IgD-negative memory B cell (primary cell): Measurements from ENCODE around the gene HAGHL. TPM values are rescaled to one million over a fixed set of nuclear protein-coding genes. Genes with fewer than 3 reads are reported as not detected.

Experiments
- H3K27ac Mint-ChIP-seq, 3 donors: one replicate each; pipeline ENCODE4 v1.8.0; 2020 to 2022; ENCODE audit warnings: mild to moderate bottlenecking in 3 of 3, mixed read lengths in 3 of 3, moderate library complexity in 1 of 3
- H3K27me3 Mint-ChIP-seq: one replicate; pipeline ENCODE4 v1.8.0; 2021; ENCODE audit warnings: mixed read lengths
- H3K36me3 Mint-ChIP-seq: one replicate; pipeline ENCODE4 v1.8.0; 2020; ENCODE audit warnings: mild to moderate bottlenecking, mixed read lengths
- H3K4me1 Mint-ChIP-seq, 3 donors: one replicate each; pipeline ENCODE4 v1.8.0; 2020 to 2022; ENCODE audit warnings: mixed read lengths in 3 of 3, mild to moderate bottlenecking in 1 of 3
- H3K4me3 Mint-ChIP-seq, 4 donors: one replicate each; pipeline ENCODE4 v1.8.0; 2020 to 2022; ENCODE audit warnings: mild to moderate bottlenecking in 4 of 4, mixed read lengths in 4 of 4, moderate library complexity in 3 of 4
- H3K9me3 Mint-ChIP-seq, 3 donors: one replicate each; pipeline ENCODE4 v1.8.0; 2020 to 2021; ENCODE audit warnings: mixed read lengths in 3 of 3, mild to moderate bottlenecking in 1 of 3
- polyA plus RNA-seq: library from polyadenylated mRNA; unstranded; fragments of 300-500 nt; fragmentation: Illumina TruSeq; gene quantifications from one replicate; pipeline ENCODE4 v1.2.3, GENCODE V29; 2021

Gene HAGHL
- polyA plus RNA-seq, 1 donor from 2014 or later = 10.0 TPM

GRCh38 chr16:778909-779527 is 52.1 kb downstream of the HAGHL start:
- no peak overlapping the region for H3K27ac Mint-ChIP-seq
- no peaks in the 10 kb centered on the region for H3K36me3 Mint-ChIP-seq
- no peak overlapping the region for H3K4me3 Mint-ChIP-seq
- no peaks in the 10 kb centered on the region for H3K9me3 Mint-ChIP-seq
- H3K27me3 Mint-ChIP-seq = peaks cover 9% of the 10 kb centered on the region
- H3K4me1 Mint-ChIP-seq = peaks cover 0 to 2% (median 0%) of the 10 kb centered on the region in 3 donors

Other genes starting within 250 kb of the HAGHL start
- 9.1 TPM for gene CAPN15, start 199.4 kb upstream of the HAGHL start, polyA plus RNA-seq
- not detected for gene PRR35, start 166.7 kb upstream of the HAGHL start, polyA plus RNA-seq
- 4.5 TPM for gene NHLRC4, start 160.1 kb upstream of the HAGHL start, polyA plus RNA-seq
- 18.9 TPM for gene PIGQ, start 157.1 kb upstream of the HAGHL start, polyA plus RNA-seq
- gene RAB40C, start 137.0 kb upstream of the HAGHL start, polyA plus RNA-seq = 14.7 TPM
- not detected for gene WFIKKN1, start 96.1 kb upstream of the HAGHL start, polyA plus RNA-seq
- gene METTL26, start 90.8 kb upstream of the HAGHL start, polyA plus RNA-seq = 81.0 TPM
- gene MCRIP2, start 85.3 kb upstream of the HAGHL start, polyA plus RNA-seq = 52.8 TPM
- gene WDR90, start 77.7 kb upstream of the HAGHL start, polyA plus RNA-seq = 0.54 TPM
- gene RHOT2, start 59.0 kb upstream of the HAGHL start, polyA plus RNA-seq = 42.7 TPM
- 1.1 TPM for gene RHBDL1, start 51.4 kb upstream of the HAGHL start, polyA plus RNA-seq
- gene STUB1, start 46.7 kb upstream of the HAGHL start, polyA plus RNA-seq = 137 TPM
- gene JMJD8, start 42.8 kb upstream of the HAGHL start, polyA plus RNA-seq = 51.0 TPM
- gene WDR24, start 36.7 kb upstream of the HAGHL start, polyA plus RNA-seq = 15.1 TPM
- 4.4 TPM for gene FBXL16, start 21.3 kb upstream of the HAGHL start, polyA plus RNA-seq
- 2.8 TPM for gene METRN, start 12.0 kb upstream of the HAGHL start, polyA plus RNA-seq
- 84.7 TPM for gene ANTKMT, start 6.0 kb upstream of the HAGHL start, polyA plus RNA-seq
- gene CCDC78, start 663 bp upstream of the HAGHL start, polyA plus RNA-seq = 0.74 TPM
- gene CIAO3, start 13.9 kb downstream of the HAGHL start, polyA plus RNA-seq = 29.4 TPM
- gene MSLN, start 33.6 kb downstream of the HAGHL start, polyA plus RNA-seq = not detected
- 39.5 TPM for gene RPUSD1, start 61.3 kb downstream of the HAGHL start, polyA plus RNA-seq
- gene CHTF18, start 61.5 kb downstream of the HAGHL start, polyA plus RNA-seq = 4.9 TPM
- not detected for gene GNG13, start 73.6 kb downstream of the HAGHL start, polyA plus RNA-seq
- gene LMF1, start 243.9 kb downstream of the HAGHL start, polyA plus RNA-seq = 16.1 TPM